ELF-1 (cell line): ENCODE data around the gene GABRA6.
A peak's percentile ranks its signal among the peaks of the same experiment; 100 is the strongest.

Experiments
- DNase-seq: peaks from one replicate; pipeline ENCODE4 v3.0.0-alpha.2; 2016; ENCODE audit warnings: low read depth, low spot score

The GABRA6 gene

GRCh38 chr5:161685461-161685860 is at the start of gene GABRA6:
Gene GABRA6, plus strand, starts transcription at chr5:161685721. Its CDS starts 269 bp downstream, at chr5:161685990.
- DNase-seq, result no peak

DNA sequence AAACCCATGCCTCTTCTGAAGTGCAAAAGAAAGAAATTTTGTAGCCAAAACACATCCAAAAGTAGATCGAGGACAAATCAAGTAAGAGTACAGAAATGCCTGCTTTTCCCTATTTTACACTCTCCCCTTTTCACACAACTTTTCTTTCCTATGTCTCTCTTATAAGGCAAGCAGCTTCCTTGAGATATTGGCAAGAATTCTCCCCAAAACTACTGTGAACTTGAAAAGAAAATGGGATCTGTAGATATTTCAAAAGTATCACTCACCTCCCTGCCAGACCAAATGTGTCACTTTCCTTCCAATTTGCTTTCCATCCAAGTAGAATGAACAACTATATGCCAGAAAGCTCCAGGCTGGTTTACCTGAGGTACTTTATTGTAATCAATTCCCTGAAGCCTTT is 47.9 kb upstream of the GABRA6 start:
- DNase-seq, result no peak

DNA sequence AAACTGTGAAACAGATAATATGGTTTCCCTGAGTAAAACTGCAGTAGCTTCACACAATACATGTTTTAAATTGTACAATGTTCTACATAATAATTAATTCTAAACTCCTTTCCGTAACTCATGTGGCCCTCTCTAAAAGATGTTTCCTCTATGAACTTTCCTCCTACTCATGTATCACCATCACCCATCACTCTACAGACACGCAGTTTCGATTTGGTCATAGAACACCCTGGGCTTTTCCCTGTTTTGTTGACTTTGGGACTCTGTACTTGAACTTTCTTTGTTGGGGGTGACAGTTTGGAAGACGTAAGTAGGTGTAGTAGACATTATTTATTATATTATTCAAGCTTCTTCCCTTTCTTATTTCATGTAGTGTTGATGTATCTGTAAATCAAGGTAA is 44.1 kb upstream of the GABRA6 start:
- no peak for DNase-seq

DNA sequence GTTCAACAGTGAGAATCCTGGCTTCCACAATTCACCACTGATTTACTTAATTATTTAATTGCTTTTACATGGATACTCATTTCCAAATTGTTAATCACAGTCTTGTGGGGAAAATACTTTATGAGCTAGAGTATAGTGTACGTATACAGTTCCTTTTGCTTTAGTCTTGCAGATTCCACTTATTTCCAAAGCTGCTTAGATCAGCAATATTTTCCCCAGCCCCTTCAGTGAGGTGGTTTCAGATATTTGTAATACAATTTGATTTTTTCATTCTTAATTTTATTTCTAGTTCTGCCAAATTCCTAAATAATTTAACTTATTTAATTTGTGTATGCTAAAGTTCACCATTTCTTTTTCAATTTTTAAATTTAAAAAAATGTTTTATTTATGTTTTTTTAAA is 40.3 kb upstream of the GABRA6 start:
- no peak for DNase-seq

DNA sequence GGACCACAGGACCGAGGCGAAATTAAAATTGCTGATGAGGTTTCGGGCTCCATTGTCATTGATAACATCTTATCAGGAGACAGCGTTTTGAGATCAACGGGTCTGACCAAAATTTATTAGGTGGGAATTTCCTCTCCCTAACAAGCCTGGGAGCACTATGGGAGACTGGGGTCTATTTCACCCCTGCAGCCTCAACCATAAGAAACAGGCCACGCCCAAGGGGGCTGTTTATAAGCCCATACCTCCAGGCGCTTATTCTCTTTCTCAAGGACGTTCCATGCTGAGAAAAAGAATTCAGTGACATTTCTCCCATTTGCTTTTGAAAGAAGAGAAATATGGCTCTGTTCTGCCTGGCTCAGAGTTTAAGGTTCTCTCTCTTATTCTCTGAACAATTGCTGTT is 33.6 kb upstream of the GABRA6 start:
- peak; percentile 10 for DNase-seq

- DNase-seq, result no peak
Observed at GRCh38 chr5:161660806-161661205, 24.7 kb upstream of the GABRA6 start.

DNA sequence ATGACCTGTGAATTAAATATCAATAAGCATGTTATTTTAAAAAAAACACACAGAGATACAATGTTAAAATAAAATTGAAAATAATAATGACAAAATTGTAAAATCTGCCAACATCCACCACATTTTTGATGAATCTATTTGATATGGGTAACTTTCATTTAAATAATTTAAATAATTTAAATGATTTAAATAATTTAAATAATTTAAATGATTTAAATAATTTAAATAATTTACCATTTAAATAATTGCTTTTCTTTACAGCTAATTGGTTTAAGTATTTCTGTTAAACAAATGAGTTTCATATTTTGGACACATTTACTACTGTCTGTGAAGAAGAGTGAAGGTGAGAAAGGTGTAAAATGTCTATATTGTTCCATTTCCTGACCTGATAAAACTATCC is 22.1 kb upstream of the GABRA6 start:
- DNase-seq, result no peak

GRCh38 chr5:161676103-161676502 is 9.4 kb upstream of the GABRA6 start:
- DNase-seq, result peak; percentile 5

GRCh38 chr5:161686149-161686548 is 628 bp downstream of the GABRA6 start:
- DNase-seq, result no peak

GRCh38 chr5:161686881-161687280 is 1.4 kb downstream of the GABRA6 start:
- no peak for DNase-seq

DNA sequence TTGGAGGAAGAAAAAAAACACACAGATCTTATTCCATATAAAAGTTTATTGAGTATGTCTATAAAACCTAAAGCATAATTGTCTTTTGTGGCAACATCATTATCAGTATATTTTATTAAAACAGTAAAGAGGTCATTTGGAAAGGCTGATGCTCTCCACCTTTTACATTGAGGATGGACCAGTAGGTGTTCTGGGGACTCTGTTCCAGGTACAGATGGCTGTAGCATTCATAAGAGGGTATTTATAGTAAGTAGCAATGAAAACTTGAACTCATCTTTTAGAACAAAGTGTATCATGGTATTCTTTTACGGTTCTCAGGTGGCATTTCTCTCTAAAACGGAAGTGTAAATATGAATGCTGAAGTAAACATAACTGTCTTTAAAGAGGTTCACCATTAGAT is 1.8 kb downstream of the GABRA6 start:
- no peak for DNase-seq

- no peak for DNase-seq
Observed at GRCh38 chr5:161691911-161692310, 6.4 kb downstream of the GABRA6 start.

- DNase-seq, result no peak
Observed at GRCh38 chr5:161697001-161697400, 11.5 kb downstream of the GABRA6 start.

DNA sequence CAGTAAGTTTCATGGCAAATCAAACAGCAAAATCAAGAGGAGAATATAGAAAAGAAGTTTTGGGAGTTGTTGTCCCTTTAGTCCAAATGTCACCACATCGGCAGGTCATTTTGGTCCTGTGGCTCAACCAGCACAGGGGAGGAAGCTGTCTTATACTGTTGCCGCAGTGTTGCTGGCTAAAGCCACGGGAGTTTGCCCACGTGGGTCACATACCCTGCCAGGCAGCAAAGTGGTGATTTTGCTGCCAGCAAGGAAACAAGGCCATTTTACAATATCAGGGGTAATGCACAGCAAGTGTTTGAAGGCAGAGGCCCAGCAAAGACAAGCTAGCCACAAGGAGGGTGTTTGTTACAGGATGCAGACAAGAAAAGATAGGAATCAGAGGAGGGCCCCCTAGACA is 14.5 kb downstream of the GABRA6 start:
- no peak for DNase-seq

DNA sequence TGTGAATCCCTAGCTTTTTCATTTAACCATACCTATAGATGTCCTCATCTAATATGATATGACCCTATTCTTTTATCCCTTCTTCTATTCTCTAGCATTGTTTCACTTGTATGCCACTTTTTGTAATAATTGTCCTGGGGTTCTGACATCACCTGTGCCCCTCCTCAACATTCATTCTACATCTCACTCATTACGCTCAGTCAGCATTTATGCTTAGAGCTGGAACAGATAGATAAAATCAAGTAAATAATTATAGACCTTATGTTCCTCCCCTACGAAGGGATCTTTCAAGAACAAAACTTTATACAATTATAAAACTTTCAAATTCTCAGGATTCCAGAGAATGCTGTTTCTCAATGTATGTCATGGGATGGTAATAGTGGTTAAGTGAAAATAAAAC is 18.0 kb downstream of the GABRA6 start:
- DNase-seq, result no peak

DNA sequence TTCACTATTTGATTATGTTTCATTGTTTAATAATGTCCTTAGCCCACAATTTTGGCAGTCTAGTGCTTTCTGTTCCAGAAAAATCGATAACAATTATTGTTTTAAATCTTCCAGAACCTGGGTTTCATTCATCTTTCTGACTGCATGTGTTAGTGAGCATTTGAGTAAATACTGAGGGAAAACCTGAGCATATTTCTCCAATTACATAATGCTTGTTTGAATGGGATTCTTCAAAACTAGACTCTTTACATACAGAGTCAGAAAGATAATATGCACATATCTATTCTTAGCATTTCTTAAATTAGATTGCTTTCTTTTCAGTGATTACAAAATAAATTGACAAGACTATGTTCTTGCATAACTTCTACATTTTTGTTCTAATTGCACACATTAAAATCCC is 21.9 kb downstream of the GABRA6 start:
- DNase-seq, result no peak

DNA sequence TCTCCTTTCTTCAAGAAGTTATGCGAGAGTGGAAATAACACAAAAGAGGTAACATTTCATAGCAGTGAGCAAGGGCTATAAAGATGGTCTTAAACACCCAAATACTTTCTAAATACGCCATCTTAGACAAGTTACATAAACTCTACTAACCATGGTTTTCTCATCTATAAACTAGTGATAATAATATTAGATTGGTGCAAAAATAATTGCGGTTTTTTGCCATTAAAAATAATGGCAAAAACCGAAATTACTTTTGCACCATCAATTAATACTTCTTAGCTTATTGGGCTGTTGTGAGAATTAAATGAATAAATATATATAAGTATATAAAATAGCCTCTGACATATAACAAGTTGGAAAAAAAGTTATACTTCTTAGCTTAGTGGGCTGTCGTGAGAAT is 23.7 kb downstream of the GABRA6 start:
- no peak for DNase-seq

GRCh38 chr5:161713042-161713441 is 27.5 kb downstream of the GABRA6 start:
- DNase-seq, result no peak

DNA sequence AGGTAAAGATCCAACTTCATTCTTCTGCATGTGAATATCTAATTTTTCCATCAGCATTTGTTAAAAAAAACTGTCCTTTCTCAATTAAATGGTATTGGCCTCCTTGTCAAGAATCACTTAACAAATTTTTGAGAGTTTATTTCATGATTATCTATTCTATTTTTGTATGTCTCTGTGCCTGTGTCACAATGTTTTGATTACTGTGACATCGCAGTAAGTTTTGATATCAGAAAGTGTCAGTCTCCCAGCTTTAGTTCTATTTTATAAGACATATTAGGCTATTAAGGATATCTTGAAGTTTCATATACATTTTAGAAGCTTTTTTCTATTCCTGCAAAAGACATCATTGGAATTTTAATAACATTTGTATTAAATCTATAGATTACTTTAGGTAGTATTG is 33.6 kb downstream of the GABRA6 start:
- DNase-seq, result no peak

DNA sequence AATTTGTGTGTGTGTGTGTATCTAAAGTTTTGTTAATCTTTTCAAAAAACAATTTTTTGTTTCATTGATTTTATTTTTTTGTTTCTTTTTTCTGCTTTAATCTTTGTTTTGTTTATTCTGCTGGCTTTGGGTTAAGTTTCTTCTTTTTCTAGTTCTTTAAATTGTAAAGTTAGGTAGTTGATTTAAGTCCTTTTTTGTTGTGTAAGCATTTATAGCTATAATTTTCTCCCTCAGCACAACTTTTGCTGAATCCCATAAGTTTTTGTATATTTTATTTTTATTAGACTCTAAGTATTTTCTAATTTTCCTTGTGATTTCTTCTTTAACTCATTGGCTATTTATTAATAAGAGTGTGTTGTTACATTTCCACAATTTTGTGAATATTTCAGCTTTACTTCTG is 34.9 kb downstream of the GABRA6 start:
- DNase-seq, result no peak

- no peak for DNase-seq
Observed at GRCh38 chr5:161734741-161735140, 49.2 kb downstream of the GABRA6 start.

- DNase-seq, result no peak
Observed at GRCh38 chr5:161740433-161740832, 54.9 kb downstream of the GABRA6 start.

DNA sequence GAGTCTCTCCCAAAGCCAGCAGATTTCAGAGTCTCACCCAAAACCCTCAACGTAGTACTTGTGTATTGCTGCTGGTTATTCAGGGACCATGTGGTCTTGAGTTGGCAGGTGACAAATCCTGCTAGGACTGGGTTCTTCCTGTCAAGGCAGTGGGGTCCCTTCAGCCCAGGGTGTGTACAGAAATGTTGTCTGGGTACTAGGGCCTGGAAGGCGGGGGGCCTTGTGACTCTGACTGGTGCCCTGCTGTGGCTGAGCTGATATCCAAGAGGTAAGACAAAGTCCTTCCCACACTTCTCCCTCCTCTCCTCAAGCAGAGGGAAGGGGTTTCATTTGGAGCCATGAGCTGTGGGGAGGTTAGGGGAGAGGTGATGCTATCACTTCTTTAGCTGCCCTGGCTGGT is 58.8 kb downstream of the GABRA6 start:
- no peak for DNase-seq

DNA sequence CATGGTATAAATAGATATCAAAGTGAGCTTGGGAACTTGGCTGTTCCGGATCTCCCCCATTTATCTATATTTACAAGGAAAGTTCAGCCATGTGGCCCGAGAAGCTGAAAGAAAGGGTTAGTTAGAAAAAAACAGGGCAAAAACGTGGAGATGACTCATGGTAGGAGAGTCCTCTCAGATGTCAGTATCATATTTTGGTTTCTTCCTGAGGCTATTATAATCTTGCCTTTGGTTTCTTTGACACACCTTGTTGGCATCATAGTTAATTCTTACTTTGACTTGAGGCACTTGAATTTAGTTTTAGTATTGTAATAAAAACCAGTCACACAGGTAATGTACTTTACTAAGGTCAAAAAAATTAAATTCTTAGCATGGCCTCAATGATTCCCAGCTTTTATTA is 59.9 kb downstream of the GABRA6 start:
- no peak for DNase-seq

- no peak for DNase-seq
Observed at GRCh38 chr5:161751265-161751664, 65.7 kb downstream of the GABRA6 start.
